Measurements from ENCODE around the gene LMNA.

DNA sequence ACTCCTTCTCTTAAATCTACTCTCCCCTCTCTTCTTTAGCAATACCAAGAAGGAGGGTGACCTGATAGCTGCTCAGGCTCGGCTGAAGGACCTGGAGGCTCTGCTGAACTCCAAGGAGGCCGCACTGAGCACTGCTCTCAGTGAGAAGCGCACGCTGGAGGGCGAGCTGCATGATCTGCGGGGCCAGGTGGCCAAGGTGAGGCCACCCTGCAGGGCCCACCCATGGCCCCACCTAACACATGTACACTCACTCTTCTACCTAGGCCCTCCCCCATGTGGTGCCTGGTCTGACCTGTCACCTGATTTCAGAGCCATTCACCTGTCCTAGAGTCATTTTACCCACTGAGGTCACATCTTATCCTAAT lies 16.0 kb downstream of the LMNA start:
- TF ChIP-seq, protein P1, sequence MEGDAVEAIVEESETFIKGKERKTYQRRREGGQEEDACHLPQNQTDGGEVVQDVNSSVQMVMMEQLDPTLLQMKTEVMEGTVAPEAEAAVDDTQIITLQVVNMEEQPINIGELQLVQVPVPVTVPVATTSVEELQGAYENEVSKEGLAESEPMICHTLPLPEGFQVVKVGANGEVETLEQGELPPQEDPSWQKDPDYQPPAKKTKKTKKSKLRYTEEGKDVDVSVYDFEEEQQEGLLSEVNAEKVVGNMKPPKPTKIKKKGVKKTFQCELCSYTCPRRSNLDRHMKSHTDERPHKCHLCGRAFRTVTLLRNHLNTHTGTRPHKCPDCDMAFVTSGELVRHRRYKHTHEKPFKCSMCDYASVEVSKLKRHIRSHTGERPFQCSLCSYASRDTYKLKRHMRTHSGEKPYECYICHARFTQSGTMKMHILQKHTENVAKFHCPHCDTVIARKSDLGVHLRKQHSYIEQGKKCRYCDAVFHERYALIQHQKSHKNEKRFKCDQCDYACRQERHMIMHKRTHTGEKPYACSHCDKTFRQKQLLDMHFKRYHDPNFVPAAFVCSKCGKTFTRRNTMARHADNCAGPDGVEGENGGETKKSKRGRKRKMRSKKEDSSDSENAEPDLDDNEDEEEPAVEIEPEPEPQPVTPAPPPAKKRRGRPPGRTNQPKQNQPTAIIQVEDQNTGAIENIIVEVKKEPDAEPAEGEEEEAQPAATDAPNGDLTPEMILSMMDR (IDR thresholded peaks at IDR 0.05; ENCODE audit: low read depth, low read length, missing input control): no peak
- no peak for TF ChIP-seq RAD21 (IDR thresholded peaks at IDR 0.05)
- TF ChIP-seq, protein P2, sequence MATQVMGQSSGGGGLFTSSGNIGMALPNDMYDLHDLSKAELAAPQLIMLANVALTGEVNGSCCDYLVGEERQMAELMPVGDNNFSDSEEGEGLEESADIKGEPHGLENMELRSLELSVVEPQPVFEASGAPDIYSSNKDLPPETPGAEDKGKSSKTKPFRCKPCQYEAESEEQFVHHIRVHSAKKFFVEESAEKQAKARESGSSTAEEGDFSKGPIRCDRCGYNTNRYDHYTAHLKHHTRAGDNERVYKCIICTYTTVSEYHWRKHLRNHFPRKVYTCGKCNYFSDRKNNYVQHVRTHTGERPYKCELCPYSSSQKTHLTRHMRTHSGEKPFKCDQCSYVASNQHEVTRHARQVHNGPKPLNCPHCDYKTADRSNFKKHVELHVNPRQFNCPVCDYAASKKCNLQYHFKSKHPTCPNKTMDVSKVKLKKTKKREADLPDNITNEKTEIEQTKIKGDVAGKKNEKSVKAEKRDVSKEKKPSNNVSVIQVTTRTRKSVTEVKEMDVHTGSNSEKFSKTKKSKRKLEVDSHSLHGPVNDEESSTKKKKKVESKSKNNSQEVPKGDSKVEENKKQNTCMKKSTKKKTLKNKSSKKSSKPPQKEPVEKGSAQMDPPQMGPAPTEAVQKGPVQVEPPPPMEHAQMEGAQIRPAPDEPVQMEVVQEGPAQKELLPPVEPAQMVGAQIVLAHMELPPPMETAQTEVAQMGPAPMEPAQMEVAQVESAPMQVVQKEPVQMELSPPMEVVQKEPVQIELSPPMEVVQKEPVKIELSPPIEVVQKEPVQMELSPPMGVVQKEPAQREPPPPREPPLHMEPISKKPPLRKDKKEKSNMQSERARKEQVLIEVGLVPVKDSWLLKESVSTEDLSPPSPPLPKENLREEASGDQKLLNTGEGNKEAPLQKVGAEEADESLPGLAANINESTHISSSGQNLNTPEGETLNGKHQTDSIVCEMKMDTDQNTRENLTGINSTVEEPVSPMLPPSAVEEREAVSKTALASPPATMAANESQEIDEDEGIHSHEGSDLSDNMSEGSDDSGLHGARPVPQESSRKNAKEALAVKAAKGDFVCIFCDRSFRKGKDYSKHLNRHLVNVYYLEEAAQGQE (IDR thresholded peaks at IDR 0.05): no peak

All from liver (tissue), 3 donors.